ENCODE results near the gene RPS19.

GRCh38 chr19:41879670-41880328 lies 19.7 kb downstream of the RPS19 start:
- TF ChIP-seq CTCF (IDR thresholded peaks at IDR 0.05; ENCODE audit: low read depth, low read length, missing input control) (no peak), YY1 (IDR thresholded peaks at IDR 0.05) (no peak), NR2F2 (IDR thresholded peaks at IDR 0.05) (no peak), FOXA1 (IDR thresholded peaks at IDR 0.05) (no peak), MAX (IDR thresholded peaks at IDR 0.05) (no peak), REST (IDR thresholded peaks at IDR 0.05) (no peak), EGR1 (IDR thresholded peaks at IDR 0.05; ENCODE audit: low read depth in 2 of 2) (no peak), RXRA (IDR thresholded peaks at IDR 0.05) (no peak), SP1 (IDR thresholded peaks at IDR 0.05) (no peak), HNF4G (IDR thresholded peaks at IDR 0.05) (no peak), ZBTB33 (IDR thresholded peaks at IDR 0.05) (no peak)
